HG02973 (cell line): Measurements from ENCODE around the gene FBXW8.

Experiments
- ATAC-seq: cut with Tn5 transposase; IDR thresholded peaks from one replicate; pipeline ENCODE4 v1.9.1; 2021; ENCODE audit warnings: moderate library complexity; ENCODE audit not compliant: unreplicated experiment

Gene FBXW8

GRCh38 chr12:117018685-117019084 lies 107.9 kb downstream of the FBXW8 start:
- ATAC-seq, result no peak

- no peak for ATAC-seq
These were observed 109.1 kb downstream of the FBXW8 start for GRCh38 chr12:117019866-117020265.

- ATAC-seq, result no peak
These were observed 109.9 kb downstream of the FBXW8 start for GRCh38 chr12:117020536-117021220.

- ATAC-seq, result no peak
These were observed 111.7 kb downstream of the FBXW8 start for GRCh38 chr12:117022465-117022864.

GRCh38 chr12:117023998-117024960 lies 113.5 kb downstream of the FBXW8 start:
- ATAC-seq, result no peak

GRCh38 chr12:117024961-117025480 lies 114.3 kb downstream of the FBXW8 start:
- no peak for ATAC-seq

- ATAC-seq, result peak; percentile 82
These were observed 114.9 kb downstream of the FBXW8 start for GRCh38 chr12:117025481-117026151.

GRCh38 chr12:117026343-117026742 lies 115.6 kb downstream of the FBXW8 start:
- no peak for ATAC-seq

GRCh38 chr12:117026921-117027250 lies 116.1 kb downstream of the FBXW8 start:
- ATAC-seq, result no peak

GRCh38 chr12:117027251-117028086 lies 116.7 kb downstream of the FBXW8 start:
- no peak for ATAC-seq

GRCh38 chr12:117028254-117028653 lies 117.5 kb downstream of the FBXW8 start:
- ATAC-seq, result no peak

- no peak for ATAC-seq
These were observed 119.6 kb downstream of the FBXW8 start for GRCh38 chr12:117030187-117030900.

GRCh38 chr12:117031843-117032592 lies 121.3 kb downstream of the FBXW8 start:
- no peak for ATAC-seq

GRCh38 chr12:117032593-117033381 lies 122.0 kb downstream of the FBXW8 start:
- no peak for ATAC-seq

GRCh38 chr12:117033382-117034221 lies 122.9 kb downstream of the FBXW8 start:
- no peak for ATAC-seq

GRCh38 chr12:117034249-117034648 lies 123.5 kb downstream of the FBXW8 start:
- no peak for ATAC-seq

GRCh38 chr12:117034701-117035151 lies 124.0 kb downstream of the FBXW8 start:
- ATAC-seq, result no peak
